Measurements from ENCODE around the gene POLD3. TPM values are rescaled to one million over a fixed set of nuclear protein-coding genes. Genes with fewer than 3 reads are reported as not detected.
"Not testable (repeated sequence)": the region's sequence is repeated elsewhere in the genome, so short reads cannot be mapped to it uniquely, and the experiment has no call there.

Gene POLD3
- polyA plus RNA-seq, 4 donors = 29.6 to 36.3 (median 34.5) TPM

DNA sequence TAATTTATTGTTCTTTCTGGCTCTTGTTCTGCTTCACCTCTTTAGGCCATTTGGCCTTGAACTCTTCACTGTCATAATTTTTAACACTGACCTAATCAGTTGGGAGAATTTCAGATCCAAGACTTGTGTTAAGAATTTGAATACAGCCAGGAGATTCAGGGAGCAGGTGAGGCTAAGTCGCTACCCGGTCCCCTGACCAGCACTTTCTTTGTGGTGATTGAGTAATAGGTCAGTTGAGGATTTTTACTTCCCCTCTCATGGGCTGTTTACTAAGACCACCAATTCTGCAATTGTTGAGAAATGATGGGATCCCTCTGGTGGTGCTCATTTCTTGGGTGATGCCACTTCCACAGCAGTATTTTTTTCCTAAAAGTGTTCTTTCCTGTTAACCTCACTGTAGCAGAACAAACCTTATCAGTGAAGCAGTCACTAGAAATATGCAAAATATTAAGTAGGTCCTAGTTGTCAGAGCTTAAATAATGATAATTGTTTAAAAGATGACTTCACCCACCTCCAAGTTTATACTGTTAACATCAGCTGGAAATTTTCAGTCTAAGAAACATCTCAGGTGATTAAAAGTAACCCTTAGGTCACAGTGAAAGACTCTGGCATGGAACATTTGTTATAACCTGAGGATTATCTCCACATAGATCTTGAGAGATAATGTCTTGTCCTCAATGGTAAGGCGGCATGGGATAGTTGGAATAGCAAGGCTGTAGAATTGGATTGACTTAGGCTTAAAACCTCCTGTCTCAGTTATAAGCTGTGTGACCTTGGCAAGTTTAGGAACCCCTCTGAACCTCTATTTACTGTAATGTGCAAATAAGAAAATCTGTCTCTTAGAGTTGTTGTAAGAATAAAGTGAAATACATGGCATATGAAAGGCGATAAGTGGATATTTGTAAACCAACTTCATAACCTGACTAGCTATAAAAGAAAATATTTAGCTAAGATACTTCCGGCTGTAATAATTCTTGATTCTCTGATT lies 41.3 kb downstream of the POLD3 start:
- no peak for DNase-seq (ENCODE audit: low read depth in 4 of 4, low spot score in 2 of 4)

DNA sequence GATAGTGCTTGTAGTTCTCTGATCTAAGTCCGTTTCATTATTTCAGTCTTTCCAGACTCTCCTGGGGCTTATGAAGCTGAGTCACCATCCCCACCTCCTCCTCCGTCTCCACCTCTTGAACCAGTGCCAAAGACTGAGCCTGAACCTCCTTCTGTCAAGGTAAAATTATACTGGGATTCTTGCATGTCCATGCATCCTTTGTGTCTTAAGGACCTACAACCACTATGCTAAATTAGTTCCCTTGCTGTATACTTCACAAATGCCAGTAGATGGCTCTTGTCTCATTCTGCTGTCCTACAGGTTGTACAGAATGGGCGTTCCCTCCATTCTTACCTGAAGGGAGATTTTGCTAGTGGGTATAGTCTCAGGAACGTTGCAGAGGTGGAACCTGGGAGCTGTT lies 42.2 kb downstream of the POLD3 start:
- DNase-seq (ENCODE audit: low read depth in 4 of 4, low spot score in 2 of 4) = no peak

DNA sequence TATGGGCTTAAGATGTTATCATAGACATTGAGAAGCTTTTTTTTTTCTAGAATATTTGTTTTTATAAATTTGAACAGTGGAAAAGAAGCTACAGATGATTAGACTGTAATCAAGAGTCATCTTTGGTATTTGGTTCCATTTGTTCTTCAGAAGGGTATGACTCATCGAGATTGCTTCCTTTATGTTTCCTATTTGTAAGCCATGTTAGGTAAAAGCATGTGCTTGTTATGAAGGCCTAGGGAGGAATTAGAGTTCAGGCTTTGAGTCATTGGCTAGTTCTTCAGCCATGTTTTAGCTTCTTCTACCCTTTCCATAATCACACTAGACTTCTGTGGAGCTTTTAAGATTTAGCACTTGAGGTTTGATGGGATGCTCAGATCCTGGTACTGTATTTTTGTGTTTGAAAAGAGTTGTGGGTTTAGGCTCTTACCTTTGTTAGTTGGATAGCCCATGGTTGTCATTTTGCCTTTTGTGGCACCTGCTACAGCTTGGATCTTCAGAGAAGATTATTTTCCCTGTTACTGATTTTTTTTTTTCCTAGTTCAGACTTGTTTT lies 44.3 kb downstream of the POLD3 start:
- DNase-seq (ENCODE audit: low read depth in 4 of 4, low spot score in 2 of 4) = no peak

DNA sequence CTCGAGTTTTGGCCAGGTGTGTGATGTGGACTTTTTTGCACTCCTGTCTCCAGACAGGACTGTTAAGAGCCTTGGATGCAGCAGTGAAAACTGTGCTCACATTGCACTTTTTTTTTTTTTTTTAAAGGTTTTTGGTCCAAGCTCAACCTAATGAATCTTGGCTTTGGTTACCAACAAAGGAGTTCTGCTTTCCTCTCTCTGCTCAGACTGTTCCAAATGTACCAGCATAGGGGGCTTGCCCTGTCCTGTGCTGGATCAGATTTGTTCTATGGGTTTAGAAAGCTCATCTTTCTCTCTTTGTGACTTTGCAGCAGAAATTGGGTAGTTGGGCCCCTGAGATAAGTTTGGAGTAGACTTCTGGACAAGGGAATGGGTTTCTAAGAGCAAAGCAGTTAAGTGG lies 45.3 kb downstream of the POLD3 start:
- DNase-seq (ENCODE audit: low read depth in 4 of 4, low spot score in 2 of 4) = no peak

DNA sequence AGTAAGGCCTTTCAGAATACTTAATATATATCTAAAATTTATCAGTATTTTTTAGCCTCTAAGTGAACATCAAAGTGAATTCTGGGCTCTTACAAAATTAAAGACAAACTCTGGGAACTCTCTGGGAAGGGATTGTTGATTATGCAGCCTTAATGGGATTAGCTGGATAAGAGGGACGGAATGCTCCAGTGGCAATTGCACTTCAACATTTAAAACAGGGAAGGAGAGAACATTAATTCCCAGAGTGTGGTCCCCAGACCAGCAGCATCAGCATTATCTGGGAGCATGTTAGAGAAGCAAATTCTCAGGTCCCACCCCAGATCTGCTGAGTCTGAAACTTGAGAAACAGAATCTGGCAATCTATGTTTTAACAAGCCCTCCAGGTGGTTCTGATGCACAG lies 46.5 kb downstream of the POLD3 start:
- no peak for DNase-seq (ENCODE audit: low read depth in 4 of 4, low spot score in 2 of 4)

DNA sequence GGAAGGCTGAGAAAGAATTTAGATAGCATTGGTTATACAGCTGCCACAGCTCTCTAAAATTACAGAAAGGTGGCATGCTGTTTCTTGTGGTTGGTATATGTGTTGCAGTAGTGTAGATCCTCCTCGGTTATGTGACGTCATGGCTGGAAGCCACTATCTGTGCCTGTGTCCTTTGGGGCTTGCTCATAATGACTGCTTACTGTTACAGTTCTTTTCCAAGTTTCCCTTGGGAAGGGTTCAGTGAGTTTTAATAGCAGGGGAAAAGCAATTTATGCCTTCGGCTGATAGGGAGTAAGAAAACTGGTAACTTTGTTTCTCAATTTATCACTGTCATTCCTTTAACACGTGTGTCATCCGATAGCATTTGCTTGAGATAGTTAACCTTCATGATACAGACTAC lies 47.2 kb downstream of the POLD3 start:
- DNase-seq (ENCODE audit: low read depth in 4 of 4, low spot score in 2 of 4) = no peak

DNA sequence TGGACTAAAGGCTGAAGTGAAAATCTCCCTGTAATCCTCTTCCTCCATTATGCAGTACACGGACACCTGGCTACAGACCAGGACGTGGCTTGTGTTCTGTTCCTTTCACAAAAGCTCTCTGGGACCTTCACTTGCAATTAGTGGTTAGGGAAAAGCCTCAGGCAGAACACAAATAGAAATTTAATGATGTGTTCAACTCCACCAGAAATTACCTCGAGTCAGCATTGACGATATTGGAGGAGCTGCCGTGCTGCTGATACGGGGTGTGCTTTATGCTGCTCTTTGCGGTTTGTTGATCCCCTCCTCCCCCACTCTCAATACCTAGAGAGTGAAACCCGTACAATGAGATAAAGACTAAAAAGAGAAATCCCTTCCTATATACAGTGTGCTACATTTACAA lies 48.9 kb downstream of the POLD3 start:
- no peak for DNase-seq (ENCODE audit: low read depth in 4 of 4, low spot score in 2 of 4)

DNA sequence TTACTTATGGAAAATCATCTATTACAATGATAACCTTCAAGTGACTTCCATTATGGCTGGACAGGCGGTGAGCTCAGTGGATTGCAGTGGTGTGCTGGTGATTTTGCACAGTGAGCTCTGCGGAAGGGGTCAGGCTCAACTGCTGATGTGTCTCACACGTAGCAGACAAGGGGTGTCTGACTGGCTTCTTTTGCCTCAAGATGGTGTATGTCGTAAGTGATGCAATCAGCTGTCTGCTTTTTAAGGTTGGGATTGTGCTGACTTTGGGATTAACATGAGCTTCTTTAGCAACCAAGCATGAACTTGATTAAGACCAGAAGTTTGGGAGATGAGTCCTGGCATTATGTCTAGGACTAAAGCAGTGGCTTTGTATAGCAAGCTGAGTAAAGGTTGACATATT lies 49.5 kb downstream of the POLD3 start:
- DNase-seq (ENCODE audit: low read depth in 4 of 4, low spot score in 2 of 4) = no peak

DNA sequence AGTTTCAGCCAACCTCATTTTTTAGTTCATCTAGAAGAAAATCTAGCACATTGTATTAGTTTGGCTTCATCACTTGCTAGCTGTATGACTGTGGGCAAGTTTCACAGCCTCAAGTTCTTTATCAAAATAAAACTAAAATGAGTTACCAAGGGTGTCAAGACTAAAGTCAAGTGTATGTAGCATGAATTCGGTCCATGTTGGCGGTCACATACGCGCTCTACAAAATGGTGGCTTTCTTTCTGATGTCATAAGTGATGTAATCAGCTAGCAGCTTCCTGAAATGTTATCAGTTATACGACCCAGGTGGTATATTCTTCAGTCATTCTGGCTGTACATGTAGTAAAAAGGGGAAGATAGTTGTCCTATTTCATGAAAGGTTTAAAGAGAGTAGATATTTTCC lies 50.5 kb downstream of the POLD3 start:
- DNase-seq (ENCODE audit: low read depth in 4 of 4, low spot score in 2 of 4) = no peak

DNA sequence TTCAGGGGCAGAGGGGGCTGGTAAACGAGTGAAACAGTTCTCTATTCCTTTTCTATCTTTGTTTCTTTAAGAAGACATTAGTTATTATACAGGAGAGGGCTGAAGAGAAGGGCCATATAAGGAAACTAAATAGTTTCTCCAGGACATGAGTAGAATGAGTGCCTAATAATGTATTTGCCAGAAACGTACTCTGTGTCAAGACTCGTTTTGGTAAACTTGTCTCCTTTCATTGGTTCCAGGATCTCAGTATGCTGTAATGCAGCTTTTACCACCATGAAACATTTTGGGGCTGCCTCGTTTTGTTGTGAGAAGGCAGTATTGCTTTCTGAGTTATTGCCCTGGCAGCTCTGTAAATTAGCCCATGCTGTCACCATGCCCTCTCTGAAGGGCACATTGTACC lies 51.7 kb downstream of the POLD3 start:
- no peak for DNase-seq (ENCODE audit: low read depth in 4 of 4, low spot score in 2 of 4)

DNA sequence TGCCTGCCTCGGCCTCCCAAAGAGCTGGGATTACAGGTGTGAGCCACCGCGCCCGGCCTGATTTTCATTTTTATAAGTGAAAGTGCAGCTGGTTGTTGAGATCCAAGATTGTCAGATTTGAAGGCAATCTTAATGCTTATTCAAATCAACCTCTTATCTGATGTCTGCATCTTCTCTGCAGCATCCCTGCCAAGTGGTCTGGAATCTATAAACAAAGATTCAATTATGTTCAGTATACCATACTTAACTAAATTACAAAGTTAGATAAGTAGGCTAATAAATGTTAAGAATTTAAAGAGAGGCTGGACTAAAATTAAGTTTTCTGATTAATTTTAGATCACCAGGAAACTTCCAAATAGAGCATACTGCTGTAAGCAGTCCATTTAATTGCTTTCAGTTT lies 53.8 kb downstream of the POLD3 start:
- DNase-seq (ENCODE audit: low read depth in 4 of 4, low spot score in 2 of 4) = no peak

DNA sequence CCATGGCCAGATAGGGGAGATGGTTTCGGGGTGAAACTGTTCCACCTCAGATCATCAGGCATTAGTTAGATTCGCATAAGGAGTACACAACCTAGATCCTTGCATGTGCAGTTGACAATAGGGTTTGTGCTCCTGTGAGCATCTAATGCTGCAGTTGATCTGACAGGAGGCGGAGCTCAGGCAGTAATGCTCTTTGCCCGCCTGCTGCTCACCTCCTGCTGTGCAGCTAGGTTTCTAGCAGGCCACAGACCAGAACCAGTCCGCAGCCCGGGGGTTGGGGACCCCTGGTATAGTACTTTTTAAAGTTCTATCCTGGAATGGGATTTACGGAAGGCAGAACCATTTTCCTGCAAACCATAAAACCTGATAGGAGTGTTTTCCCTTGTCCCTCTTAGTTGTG lies 54.6 kb downstream of the POLD3 start:
- no peak for DNase-seq (ENCODE audit: low read depth in 4 of 4, low spot score in 2 of 4)

DNA sequence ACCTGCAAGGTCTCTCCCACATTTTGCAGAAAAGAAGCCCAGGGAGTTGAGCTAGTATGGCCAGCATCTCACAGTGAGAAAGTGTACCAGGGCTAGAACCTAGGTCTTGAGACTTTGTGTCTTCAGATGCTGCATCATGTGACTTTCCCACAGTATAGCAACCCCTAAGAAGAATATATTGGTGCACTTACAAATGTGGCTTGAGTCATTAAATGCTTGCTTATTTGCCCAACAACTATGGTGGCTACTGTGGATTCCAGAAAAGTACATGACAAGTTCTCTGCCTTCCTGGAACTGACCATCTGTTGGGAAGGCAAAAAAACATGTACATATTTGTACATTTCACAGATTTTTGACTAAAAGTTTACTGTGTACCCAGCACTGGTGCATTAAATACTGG lies 55.0 kb downstream of the POLD3 start:
- no peak for DNase-seq (ENCODE audit: low read depth in 4 of 4, low spot score in 2 of 4)

DNA sequence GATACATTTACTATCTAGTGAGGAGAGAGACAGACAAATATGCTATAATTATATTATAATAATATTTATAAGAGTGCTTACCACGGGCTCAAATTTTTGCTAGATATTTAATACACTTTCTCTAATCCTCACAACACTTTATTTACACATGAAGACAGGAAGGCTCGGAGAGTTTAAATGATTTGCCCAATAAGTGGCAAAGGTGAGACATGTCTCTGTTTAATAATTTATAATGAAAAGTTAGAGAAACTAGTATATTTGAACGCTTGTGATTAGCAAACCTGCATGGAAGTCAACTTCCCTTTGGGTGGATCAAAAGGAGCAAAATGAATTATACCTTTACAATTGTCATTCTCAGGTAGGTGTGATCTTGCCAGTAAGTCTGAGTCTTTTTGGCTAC lies 55.4 kb downstream of the POLD3 start:
- no peak for DNase-seq (ENCODE audit: low read depth in 4 of 4, low spot score in 2 of 4)

DNA sequence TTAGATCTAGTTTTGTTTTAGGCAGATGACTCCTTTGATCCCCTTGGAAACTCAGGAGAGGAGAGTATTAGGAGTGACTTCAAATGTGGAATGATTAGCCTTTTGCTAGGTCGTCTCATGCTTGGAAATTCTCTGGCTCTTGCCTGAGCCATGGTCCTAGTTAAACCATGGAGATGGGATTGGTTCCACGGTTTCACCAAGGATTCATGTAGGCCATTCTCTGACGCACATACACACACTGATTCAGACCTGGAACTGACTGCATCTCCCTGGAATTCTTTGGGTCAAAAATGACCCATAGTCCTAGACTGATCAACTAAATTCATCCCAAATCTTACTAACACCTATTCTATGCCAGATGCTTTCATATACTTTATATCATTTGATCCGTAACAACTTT lies 56.5 kb downstream of the POLD3 start:
- DNase-seq (ENCODE audit: low read depth in 4 of 4, low spot score in 2 of 4) = no peak

DNA sequence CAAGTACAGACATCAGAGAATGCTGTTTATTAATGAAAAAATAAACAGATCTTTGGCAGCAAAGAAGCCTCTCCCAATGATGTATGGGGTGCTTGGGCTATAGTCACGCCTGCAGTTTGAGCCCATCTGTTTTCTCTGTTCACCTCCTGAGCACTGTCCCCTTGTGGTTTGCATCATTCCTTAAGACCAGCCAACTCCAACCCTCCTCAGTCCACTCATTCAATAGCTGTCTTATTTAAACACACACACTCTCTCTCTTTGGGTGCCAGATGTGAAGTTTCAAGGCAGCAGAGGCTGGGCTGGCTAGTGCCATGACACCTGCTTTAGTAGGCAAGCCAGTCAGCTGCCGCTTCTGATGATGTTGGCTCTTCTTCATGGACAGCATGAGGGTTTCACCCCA lies 58.1 kb downstream of the POLD3 start:
- DNase-seq (ENCODE audit: low read depth in 4 of 4, low spot score in 2 of 4) = no peak

DNA sequence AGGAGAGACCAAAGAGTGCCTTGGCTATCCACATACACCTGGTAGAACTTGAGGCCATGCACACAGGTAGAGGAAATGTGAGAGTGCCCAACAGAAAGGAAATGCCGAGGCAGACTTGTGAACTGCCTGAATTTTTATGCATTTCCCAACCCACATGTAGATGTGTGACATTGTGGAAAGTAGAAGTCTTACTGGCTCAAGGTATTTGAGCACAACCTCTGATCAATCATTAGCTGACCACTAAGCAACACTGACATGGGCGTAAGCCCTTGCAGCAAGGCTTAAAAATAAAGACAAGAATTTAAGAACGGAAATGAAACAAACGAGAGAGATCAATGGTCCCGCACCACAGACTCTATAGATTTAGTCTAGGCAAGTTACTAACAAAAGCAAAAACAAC lies 62.6 kb downstream of the POLD3 start:
- DNase-seq (ENCODE audit: low read depth in 4 of 4, low spot score in 2 of 4) = no peak

DNA sequence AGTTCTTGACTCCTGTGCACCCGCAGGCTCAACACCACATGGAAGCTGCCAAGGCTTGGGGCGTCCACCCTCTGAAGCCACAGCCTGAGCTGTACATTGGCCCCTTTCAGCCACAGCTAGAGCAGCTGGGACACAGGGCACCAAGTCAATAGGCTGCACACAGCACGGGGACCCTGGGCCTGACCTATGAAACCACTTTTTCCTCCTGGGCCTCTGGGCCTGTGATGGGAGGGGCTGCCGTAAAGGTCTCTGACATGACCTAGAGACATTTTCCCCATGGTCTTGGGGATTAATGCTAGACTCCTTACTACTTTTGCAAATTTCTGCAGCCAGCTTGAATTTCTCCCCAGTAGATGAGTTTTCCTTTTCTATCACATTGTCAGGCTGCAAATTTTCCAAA lies 66.7 kb downstream of the POLD3 start:
- not testable (repeated sequence) for DNase-seq (ENCODE audit: low read depth in 4 of 4, low spot score in 2 of 4)

DNA sequence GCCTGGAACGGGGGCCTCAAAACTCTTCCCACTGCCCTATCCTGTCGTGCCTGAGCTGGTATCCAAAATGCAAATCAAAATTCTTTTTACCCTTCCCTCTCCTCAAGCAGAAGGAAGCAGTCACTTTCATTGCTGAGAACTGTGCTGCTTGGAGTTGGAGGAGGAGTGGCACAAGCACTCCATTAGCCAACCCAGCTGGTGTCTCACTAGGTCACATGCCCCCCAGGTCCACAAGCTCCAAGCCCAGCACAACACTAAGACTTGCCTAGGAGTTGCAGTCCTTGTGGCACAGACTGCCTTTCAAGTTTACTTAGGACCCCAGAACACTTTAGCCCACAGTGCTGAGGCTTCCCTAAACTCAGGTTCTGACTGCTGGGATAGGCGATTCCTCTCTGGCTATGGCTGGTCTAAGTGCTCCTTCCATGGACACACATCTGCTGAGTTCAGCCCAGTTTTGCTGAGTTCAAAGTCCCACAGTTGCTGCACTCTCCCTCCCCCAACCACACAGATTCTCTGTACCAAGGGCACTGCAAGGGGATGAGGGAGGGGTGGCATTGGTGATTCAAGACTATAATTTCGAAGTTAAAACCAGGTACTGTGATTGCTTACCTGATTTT lies 70.2 kb downstream of the POLD3 start:
- no peak for DNase-seq (ENCODE audit: low read depth in 4 of 4, low spot score in 2 of 4)

DNA sequence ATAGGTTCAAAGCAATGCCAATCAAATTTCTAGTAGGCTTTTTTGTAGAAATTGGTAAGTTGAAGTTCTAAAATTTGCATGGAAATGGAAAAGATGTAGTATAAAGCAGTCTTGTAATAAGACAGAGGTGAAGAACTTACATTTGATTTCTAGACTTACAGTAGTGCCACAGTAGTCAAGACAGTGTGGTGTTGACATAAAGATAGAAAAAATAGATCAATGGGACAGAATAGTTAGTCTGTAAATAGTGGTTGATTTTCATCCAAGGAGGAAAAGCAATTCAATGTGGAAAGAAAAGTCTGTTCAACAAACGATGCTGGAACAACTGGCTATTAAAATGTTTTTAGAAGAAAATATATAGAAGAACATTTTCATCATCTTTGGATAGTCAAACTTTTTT lies 70.9 kb downstream of the POLD3 start:
- DNase-seq (ENCODE audit: low read depth in 4 of 4, low spot score in 2 of 4) = no peak

DNA sequence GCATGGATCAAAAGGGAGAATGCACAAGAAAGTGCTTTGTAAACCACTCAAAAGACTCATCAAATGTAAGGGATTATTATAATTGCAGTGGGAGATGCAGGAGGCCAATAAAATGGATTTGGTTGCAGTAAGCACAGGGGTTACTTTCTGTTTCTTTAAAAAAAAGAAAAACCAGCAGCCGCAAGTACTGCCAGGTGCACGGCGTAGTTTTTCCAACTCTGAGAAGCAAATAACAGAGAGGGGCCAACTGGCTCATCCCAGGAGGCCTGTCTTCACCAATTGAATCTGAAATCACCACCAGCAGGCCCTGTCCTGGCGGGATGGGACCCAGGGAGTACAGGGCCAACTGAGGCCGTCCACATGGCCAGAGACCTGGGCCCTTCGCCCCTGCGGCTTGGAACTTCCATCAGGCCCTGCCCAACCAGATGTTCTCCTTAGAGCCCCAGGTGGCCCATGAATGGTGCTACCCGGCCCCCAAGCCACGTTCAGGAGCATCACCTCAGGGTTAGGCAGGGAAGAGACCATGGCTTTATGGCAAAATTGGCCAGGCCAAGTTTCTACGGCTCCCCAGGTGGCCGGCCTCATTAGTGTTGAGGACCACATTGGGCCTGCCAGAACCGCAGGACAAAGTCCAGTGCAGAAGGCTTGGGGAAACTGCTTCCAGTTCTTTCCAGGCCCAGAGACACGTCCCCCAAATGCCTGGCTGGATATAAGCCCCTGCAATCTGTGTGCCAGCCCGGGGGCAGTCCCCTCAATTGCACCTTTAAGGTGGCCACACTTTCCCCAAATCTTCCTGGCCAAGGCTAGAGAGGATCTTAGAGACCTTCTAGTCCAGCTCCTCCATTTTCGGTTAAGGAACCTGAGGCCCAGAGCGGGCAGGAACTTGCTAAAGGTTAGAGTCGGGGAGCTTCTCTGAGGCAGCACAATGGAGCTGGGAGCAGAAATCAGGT lies 77.1 kb downstream of the POLD3 start:
- DNase-seq (ENCODE audit: low read depth in 4 of 4, low spot score in 2 of 4) = no peak
